ENCODE measurements around the gene LRRC27. TPM values are rescaled to one million over a fixed set of nuclear protein-coding genes. Genes with fewer than 3 reads are reported as not detected.

The LRRC27 gene
- total RNA-seq, 4 donors from 2014 or later: 5.9 to 69.5 (median 8.3) TPM; not detected in 1

- TF ChIP-seq POLR2A (IDR thresholded peaks at IDR 0.05) (no peak), EP300 (IDR thresholded peaks at IDR 0.05; ENCODE audit: low read depth) (no peak), POLR2AphosphoS5 (IDR thresholded peaks at IDR 0.05) (no peak)
- TF ChIP-seq, protein P1, sequence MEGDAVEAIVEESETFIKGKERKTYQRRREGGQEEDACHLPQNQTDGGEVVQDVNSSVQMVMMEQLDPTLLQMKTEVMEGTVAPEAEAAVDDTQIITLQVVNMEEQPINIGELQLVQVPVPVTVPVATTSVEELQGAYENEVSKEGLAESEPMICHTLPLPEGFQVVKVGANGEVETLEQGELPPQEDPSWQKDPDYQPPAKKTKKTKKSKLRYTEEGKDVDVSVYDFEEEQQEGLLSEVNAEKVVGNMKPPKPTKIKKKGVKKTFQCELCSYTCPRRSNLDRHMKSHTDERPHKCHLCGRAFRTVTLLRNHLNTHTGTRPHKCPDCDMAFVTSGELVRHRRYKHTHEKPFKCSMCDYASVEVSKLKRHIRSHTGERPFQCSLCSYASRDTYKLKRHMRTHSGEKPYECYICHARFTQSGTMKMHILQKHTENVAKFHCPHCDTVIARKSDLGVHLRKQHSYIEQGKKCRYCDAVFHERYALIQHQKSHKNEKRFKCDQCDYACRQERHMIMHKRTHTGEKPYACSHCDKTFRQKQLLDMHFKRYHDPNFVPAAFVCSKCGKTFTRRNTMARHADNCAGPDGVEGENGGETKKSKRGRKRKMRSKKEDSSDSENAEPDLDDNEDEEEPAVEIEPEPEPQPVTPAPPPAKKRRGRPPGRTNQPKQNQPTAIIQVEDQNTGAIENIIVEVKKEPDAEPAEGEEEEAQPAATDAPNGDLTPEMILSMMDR (IDR thresholded peaks at IDR 0.05): no peak
- intact Hi-C loops (cut with DNase I; ENCODE audit: low total_unique reads): no loop called here
- no peak overlapping the region for H3K27ac ChIP-seq
- H3K4me3 ChIP-seq: no peak overlapping the region
- DNase-seq: no peak
- H3K4me1 ChIP-seq: peaks cover 0 to 34% (median 13%) of the 10 kb centered on the region in 4 donors
- H3K9me3 ChIP-seq: no peaks in the 10 kb centered on the region
- in situ Hi-C loops (cut with MboI; ENCODE audit: low pct_ligation_motif_present in 1 of 4, low pct_unique_long_range_greater_than_20kb in 1 of 4, low sequenced_read_pairs in 3 of 4): loop anchor here in 1 of 4 donors (25.0 kb wide), 1 partner anchor 91 kb away; no protein-coding TSS in a partner anchor
- no peaks in the 10 kb centered on the region for H3K27me3 ChIP-seq
- no peaks in the 10 kb centered on the region for H3K36me3 ChIP-seq
- 97 to 100% methylated on average over 8 to 9 of the region's 9 CpGs for WGBS, 2 donors (ENCODE audit: low coverage in 1 of 2)
Measured at GRCh38 chr10:132328106-132328505, 3.9 kb upstream of the LRRC27 start.

- Histone ChIP-seq H3K27me3 (no peaks in the 10 kb centered on the region), H3K4me1 (peaks cover 0 to 34% (median 14%) of the 10 kb centered on the region in 4 donors), H3K36me3 (no peaks in the 10 kb centered on the region), H3K4me3 (no peak overlapping the region), H3K27ac (no peak overlapping the region), H3K9me3 (no peaks in the 10 kb centered on the region)
- 74 to 79% methylated on average over 5 to 8 of the region's 8 CpGs for WGBS, 2 donors (ENCODE audit: low coverage in 1 of 2)
- in situ Hi-C loops (cut with MboI; ENCODE audit: low pct_ligation_motif_present in 1 of 4, low pct_unique_long_range_greater_than_20kb in 1 of 4, low sequenced_read_pairs in 3 of 4) (loop anchor here in 1 of 4 donors (25.0 kb wide), 1 partner anchor 91 kb away; no protein-coding TSS in a partner anchor), intact Hi-C loops (cut with DNase I; ENCODE audit: low total_unique reads) (no loop called here)
- no peak for TF ChIP-seq POLR2A (IDR thresholded peaks at IDR 0.05)
- TF ChIP-seq, protein P1 (IDR thresholded peaks at IDR 0.05): no peak
- TF ChIP-seq POLR2AphosphoS5 (IDR thresholded peaks at IDR 0.05): no peak
- no peak for TF ChIP-seq EP300 (IDR thresholded peaks at IDR 0.05; ENCODE audit: low read depth)
- DNase-seq: no peak
Measured at GRCh38 chr10:132328738-132329137, 3.3 kb upstream of the LRRC27 start.

DNA sequence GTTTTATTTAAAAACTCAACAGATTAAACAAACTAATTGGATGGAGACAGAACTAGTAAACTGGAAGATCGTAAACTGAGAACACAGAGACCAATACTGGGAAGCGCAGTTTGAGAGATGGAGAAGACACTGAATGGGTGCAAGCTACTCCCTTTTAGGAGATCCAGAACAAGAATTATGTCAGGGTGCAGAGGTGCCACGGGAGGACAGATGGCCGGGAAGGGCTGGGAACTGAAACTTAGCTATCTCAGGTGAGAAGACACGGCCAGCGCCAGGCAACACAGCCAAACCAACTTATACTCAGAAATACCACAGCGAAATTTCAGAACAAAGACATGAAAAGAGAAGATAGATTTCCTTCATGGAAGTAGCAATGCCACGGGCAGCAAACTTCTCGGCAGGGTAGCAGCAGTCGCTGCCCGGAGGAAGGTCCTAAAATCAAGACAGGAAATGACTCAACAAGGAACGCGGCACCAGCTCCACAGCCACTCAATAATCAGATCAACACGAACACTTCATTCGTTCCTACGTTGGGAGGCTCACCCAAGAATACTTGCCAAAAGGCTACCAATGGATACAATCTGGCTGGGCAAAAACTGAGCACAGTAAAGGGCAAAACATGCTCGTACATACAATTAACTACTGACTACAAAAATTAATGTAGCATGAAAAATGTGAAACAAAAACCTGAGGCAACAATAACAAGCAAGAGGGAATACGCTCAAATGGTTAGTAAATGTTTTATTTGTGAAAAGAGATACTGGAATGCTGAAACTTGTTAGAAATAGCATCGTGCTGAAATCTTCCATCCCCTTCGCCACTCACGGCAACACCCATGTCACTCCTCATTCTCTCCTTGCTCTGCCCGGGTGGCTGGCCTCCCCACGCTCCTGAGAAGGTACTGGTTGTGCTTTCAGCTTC lies 2.2 kb upstream of the LRRC27 start:
- H3K4me3 ChIP-seq: peak overlapping the region in 1 of 4 donors; percentile 75
- H3K27me3 ChIP-seq: no peaks in the 10 kb centered on the region
- H3K36me3 ChIP-seq: no peaks in the 10 kb centered on the region
- peak overlapping the region; percentile 4 to 88 (median 88) for H3K27ac ChIP-seq
- WGBS, 2 donors (ENCODE audit: low coverage in 1 of 2): 52 to 56% methylated on average over 14 to 23 of the region's 23 CpGs
- peaks cover 0 to 34% (median 14%) of the 10 kb centered on the region in 4 donors for H3K4me1 ChIP-seq
- intact Hi-C loops (cut with DNase I; ENCODE audit: low total_unique reads) (no loop called here), in situ Hi-C loops (cut with MboI; ENCODE audit: low pct_ligation_motif_present in 1 of 4, low pct_unique_long_range_greater_than_20kb in 1 of 4, low sequenced_read_pairs in 3 of 4) (loop anchor here in 1 of 4 donors (25.0 kb wide), 1 partner anchor 93 kb away; no protein-coding TSS in a partner anchor)
- no peak for DNase-seq
- H3K9me3 ChIP-seq: no peaks in the 10 kb centered on the region
- TF ChIP-seq, protein P1 (IDR thresholded peaks at IDR 0.05): no peak
- TF ChIP-seq EP300 (IDR thresholded peaks at IDR 0.05; ENCODE audit: low read depth): no peak
- no peak for TF ChIP-seq POLR2AphosphoS5 (IDR thresholded peaks at IDR 0.05)
- no peak for TF ChIP-seq POLR2A (IDR thresholded peaks at IDR 0.05)

GRCh38 chr10:132330486-132330833 lies 1.5 kb upstream of the LRRC27 start:
- Histone ChIP-seq H3K4me1 (peaks cover 0 to 34% (median 14%) of the 10 kb centered on the region in 4 donors), H3K27ac (peak overlapping the region; percentile 4 to 88 (median 88)), H3K27me3 (no peaks in the 10 kb centered on the region), H3K36me3 (no peaks in the 10 kb centered on the region), H3K9me3 (no peaks in the 10 kb centered on the region), H3K4me3 (peak overlapping the region in 1 of 4 donors; percentile 75)
- WGBS, 2 donors (ENCODE audit: low coverage in 1 of 2): 76 to 88% methylated on average over 7 to 8 of the region's 8 CpGs
- intact Hi-C loops (cut with DNase I; ENCODE audit: low total_unique reads): no loop called here
- no peak for TF ChIP-seq POLR2AphosphoS5 (IDR thresholded peaks at IDR 0.05)
- TF ChIP-seq POLR2A (IDR thresholded peaks at IDR 0.05): no peak
- TF ChIP-seq, protein P1 (IDR thresholded peaks at IDR 0.05): no peak
- no peak for TF ChIP-seq EP300 (IDR thresholded peaks at IDR 0.05; ENCODE audit: low read depth)
- DNase-seq: no peak
- in situ Hi-C loops (cut with MboI; ENCODE audit: low pct_ligation_motif_present in 1 of 4, low pct_unique_long_range_greater_than_20kb in 1 of 4, low sequenced_read_pairs in 3 of 4): loop anchor here in 1 of 4 donors (25.0 kb wide), 1 partner anchor 93 kb away; no protein-coding TSS in a partner anchor

Measured in transverse colon (tissue), 4 donors.